Suprapubic skin (tissue), 3 donors: ENCODE results near the gene TSPAN17.

Source experiments
- POLR2A ChIP-seq, 2 donors: fragments of 450-650 bp; IDR thresholded peaks; one replicate each; pipeline ENCODE4 v1.6.1; 2017; ENCODE audit warnings: antibody characterized with exemption in 2 of 2, mild to moderate bottlenecking in 2 of 2, moderate library complexity in 2 of 2
- TF ChIP-seq, protein P1 (sequence below), 2 donors: fragments of 200-600 bp in 1 of 2; fragments of 450-650 bp in 1 of 2; sonication (generic) in 1 of 2; IDR thresholded peaks; one replicate each; pipeline ENCODE4 v1.5.1; 2016 to 2019; ENCODE audit warnings: antibody characterized with exemption in 2 of 2, mild to moderate bottlenecking in 1 of 2, moderate library complexity in 1 of 2

DNA sequence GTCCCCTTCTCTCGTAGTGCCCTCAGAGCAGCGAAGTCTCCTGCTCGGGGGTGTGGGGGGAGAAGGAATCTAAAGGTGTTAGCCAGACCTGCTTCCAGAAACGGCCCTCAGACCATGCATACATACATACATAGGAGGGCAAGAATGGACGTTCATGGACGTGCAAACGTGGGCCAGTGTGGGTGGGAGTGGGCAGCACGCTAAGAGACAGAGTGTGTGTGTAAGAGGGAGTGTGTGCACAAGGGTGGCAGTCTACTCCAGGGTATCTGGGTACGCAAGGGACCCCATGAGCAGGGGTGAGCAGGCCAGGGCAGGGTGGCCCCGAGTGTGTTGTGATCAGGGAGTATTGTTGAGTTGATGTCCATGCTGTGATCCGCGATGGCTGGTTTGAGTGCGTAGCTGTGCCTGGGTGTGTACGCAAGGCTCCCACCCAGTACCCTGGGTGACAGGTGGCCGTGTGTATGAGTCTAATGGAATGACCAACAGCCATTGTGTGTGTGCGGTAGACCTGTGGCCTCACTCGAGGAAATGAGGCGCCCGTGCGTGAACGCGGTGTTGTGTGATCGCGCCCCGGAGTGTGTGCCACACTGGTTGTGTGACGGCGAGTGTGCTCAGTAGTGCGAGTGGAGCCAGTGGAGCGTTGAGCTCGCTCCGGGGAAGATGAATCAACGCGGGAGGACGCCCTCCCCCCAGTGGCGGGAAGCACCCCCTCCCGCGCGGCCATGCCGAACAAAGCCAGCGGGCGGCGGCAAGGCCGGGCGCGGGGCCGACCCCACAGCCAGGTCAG is 38.2 kb upstream of the TSPAN17 start:
- TF ChIP-seq POLR2A (IDR thresholded peaks at IDR 0.05): no peak
- TF ChIP-seq, protein P1, sequence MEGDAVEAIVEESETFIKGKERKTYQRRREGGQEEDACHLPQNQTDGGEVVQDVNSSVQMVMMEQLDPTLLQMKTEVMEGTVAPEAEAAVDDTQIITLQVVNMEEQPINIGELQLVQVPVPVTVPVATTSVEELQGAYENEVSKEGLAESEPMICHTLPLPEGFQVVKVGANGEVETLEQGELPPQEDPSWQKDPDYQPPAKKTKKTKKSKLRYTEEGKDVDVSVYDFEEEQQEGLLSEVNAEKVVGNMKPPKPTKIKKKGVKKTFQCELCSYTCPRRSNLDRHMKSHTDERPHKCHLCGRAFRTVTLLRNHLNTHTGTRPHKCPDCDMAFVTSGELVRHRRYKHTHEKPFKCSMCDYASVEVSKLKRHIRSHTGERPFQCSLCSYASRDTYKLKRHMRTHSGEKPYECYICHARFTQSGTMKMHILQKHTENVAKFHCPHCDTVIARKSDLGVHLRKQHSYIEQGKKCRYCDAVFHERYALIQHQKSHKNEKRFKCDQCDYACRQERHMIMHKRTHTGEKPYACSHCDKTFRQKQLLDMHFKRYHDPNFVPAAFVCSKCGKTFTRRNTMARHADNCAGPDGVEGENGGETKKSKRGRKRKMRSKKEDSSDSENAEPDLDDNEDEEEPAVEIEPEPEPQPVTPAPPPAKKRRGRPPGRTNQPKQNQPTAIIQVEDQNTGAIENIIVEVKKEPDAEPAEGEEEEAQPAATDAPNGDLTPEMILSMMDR (IDR thresholded peaks at IDR 0.05): no peak
